OCI-LY7 (cell line): ENCODE data around the gene ZNF540. TPM values are rescaled to one million over a fixed set of nuclear protein-coding genes. Genes with fewer than 3 reads are reported as not detected.

Experiments
- BruUV-seq: library from RNA; stranded (reverse); fragments of 400-500 nt; replicated peaks from 2 replicates; lab custom pipeline; 2021; lab: Mats Ljungman, UMichigan
- CTCF ChIA-PET: fragments of 300-600 bp; sonication (Branson Sonifier 250); formaldehyde crosslinking; loops from one replicate; lab custom pipeline; 2022; ENCODE audit warnings: antibody characterized with exemption; ENCODE audit not compliant: unreplicated experiment; lab: Charles Lee
- POLR2A ChIA-PET: fragments of 300-600 bp; sonication (Branson Sonifier 250); formaldehyde crosslinking; loops from one replicate; lab custom pipeline; 2022; ENCODE audit warnings: antibody characterized with exemption; lab: Charles Lee
- DNase-seq: peaks from one replicate; pipeline ENCODE4 v3.0.0-alpha.2; 2015; ENCODE audit warnings: low spot score
- H2AFZ ChIP-seq: fragments of 200-600 bp; sonication (generic), shearing (Covaris generic); 2 replicates; pipeline ENCODE4 v1.6.1; 2014; ENCODE audit warnings: mild to moderate bottlenecking, antibody characterized with exemption, low read length, moderate library complexity
- H3K27ac ChIP-seq: fragments of 200-600 bp; sonication (generic); 2 replicates; pipeline ENCODE4 v1.5.1; 2014; ENCODE audit warnings: mixed run types, low read depth, mild to moderate bottlenecking, moderate library complexity, low read length, inconsistent platforms; ENCODE audit not compliant: poor library complexity, severe bottlenecking
- H3K36me3 ChIP-seq: fragments of 200-600 bp; sonication (generic); 2 replicates; pipeline ENCODE4 v1.6.1; 2014; ENCODE audit warnings: mild to moderate bottlenecking, antibody characterized with exemption, low read length, moderate library complexity, mixed read lengths; ENCODE audit not compliant: insufficient read depth
- H3K4me1 ChIP-seq: fragments of 200-600 bp; sonication (generic); 2 replicates; pipeline ENCODE4 v1.5.1; 2014; ENCODE audit warnings: mild to moderate bottlenecking, low read length; ENCODE audit not compliant: insufficient read depth, poor library complexity, severe bottlenecking
- H3K4me2 ChIP-seq: fragments of 200-600 bp; sonication (generic); 2 replicates; pipeline ENCODE4 v1.6.1; 2014; ENCODE audit warnings: mild to moderate bottlenecking, low read length
- H3K4me3 ChIP-seq: fragments of 200-600 bp; sonication (generic); 2 replicates; pipeline ENCODE4 v1.5.1; 2014; ENCODE audit warnings: mild to moderate bottlenecking, low read depth, low read length; ENCODE audit not compliant: poor library complexity, severe bottlenecking
- H3K79me2 ChIP-seq: fragments of 200-600 bp; sonication (generic); 2 replicates; pipeline ENCODE4 v1.6.1; 2016; ENCODE audit warnings: low read depth, mild to moderate bottlenecking, low read length, moderate library complexity, mixed read lengths; ENCODE audit not compliant: insufficient read depth
- H3K9me2 ChIP-seq: fragments of 200-600 bp; sonication (generic); 2 replicates; pipeline ENCODE4 v1.6.1; 2016; ENCODE audit warnings: mild to moderate bottlenecking, low read length, mixed read lengths; ENCODE audit not compliant: insufficient read depth
- H3K9me3 ChIP-seq: fragments of 200-600 bp; sonication (generic); 2 replicates; pipeline ENCODE4 v1.6.1; 2014; ENCODE audit warnings: mild to moderate bottlenecking, mixed run types, low read length, mixed read lengths
- H4K20me1 ChIP-seq: fragments of 200-600 bp; sonication (generic); 2 replicates; pipeline ENCODE4 v1.6.1; 2014; ENCODE audit warnings: mild to moderate bottlenecking, antibody characterized with exemption, low read length, moderate library complexity, mixed read lengths; ENCODE audit not compliant: insufficient read depth
- CTCF ChIP-seq: fragments of 200-600 bp; sonication (generic); conservative IDR thresholded peaks from 2 replicates; pipeline ENCODE4 v1.5.1; 2014; ENCODE audit warnings: mild to moderate bottlenecking, antibody characterized with exemption, low read length, moderate library complexity, mixed read lengths
- EZH2phosphoT487 ChIP-seq: fragments of 200-600 bp; sonication (generic); IDR thresholded peaks from 2 replicates; pipeline ENCODE4 v1.6.1; 2018; ENCODE audit warnings: low read depth, borderline replicate concordance, mild to moderate bottlenecking, mixed run types, antibody characterized with exemption, low read length, moderate library complexity, mixed read lengths
- intact Hi-C: fragments of 100-400 bp; cut with micrococcal nuclease; formaldehyde crosslinking; loops from one replicate; pipeline ENCODE4 v1.10.0; 2022; ENCODE audit not compliant: unreplicated experiment
- total RNA-seq, 2 experiments: library from RNA; depleted of rRNA in 1 of 2; stranded (reverse); fragments of >200 nt in 1 of 2; shearing (Covaris generic) in 1 of 2; gene quantifications; 2 replicates each; pipeline ENCODE4 v1.2.3, GENCODE V29; 2014 to 2022

The ZNF540 gene
- total RNA-seq, 2 experiments from 2014 or later, result 0.44 to 0.46 TPM

GRCh38 chr19:37563518-37563917 is 31.2 kb upstream of the ZNF540 start:
- BruUV-seq, result no TSS peak
- CTCF ChIA-PET, result no interaction called here

GRCh38 chr19:37564624-37565369 is 29.9 kb upstream of the ZNF540 start:
- H3K36me3 ChIP-seq, result 0 out of 2 replicates have a peak, but pooled peaks cover 5% of the 10 kb centered on the region
- CTCF ChIA-PET, result no interaction called here
- no peak for DNase-seq

More at GRCh38 chr19:37563518-37563917, 31.2 kb upstream of the ZNF540 start:
- TF ChIP-seq EZH2phosphoT487, result no peak
- TF ChIP-seq CTCF, result no peak
- peaks cover 63% of the 10 kb centered on the region for H3K9me3 ChIP-seq
- H3K79me2 ChIP-seq, result no peaks in the 10 kb centered on the region
- no peak overlapping the region for H3K4me3 ChIP-seq
- 0 out of 2 replicates have a peak, but pooled peaks cover 5% of the 10 kb centered on the region for H3K36me3 ChIP-seq
- no peaks in the 10 kb centered on the region for H3K9me2 ChIP-seq
- H4K20me1 ChIP-seq, result no peaks in the 10 kb centered on the region
- intact Hi-C loops, result no loop called here
- H2AFZ ChIP-seq, result no peak overlapping the region
- H3K27ac ChIP-seq, result no peak overlapping the region
- no peak overlapping the region for H3K4me2 ChIP-seq
- POLR2A ChIA-PET, result no interaction called here
- no peaks in the 10 kb centered on the region for H3K4me1 ChIP-seq
- no peak for DNase-seq

More at GRCh38 chr19:37564624-37565369, 29.9 kb upstream of the ZNF540 start:
- H3K27ac ChIP-seq, result no peak overlapping the region
- H3K4me3 ChIP-seq, result no peak overlapping the region
- H2AFZ ChIP-seq, result no peak overlapping the region
- intact Hi-C loops, result no loop called here
- no TSS peak for BruUV-seq
- POLR2A ChIA-PET, result no interaction called here
- no peaks in the 10 kb centered on the region for H3K9me2 ChIP-seq
- no peak overlapping the region for H3K4me2 ChIP-seq
- TF ChIP-seq CTCF (no peak), EZH2phosphoT487 (no peak)
- H4K20me1 ChIP-seq, result no peaks in the 10 kb centered on the region
- peaks cover 59% of the 10 kb centered on the region for H3K9me3 ChIP-seq
- no peaks in the 10 kb centered on the region for H3K4me1 ChIP-seq
- no peaks in the 10 kb centered on the region for H3K79me2 ChIP-seq
